ENCODE results near the gene HES3. TPM values are rescaled to one million over a fixed set of nuclear protein-coding genes. Genes with fewer than 3 reads are reported as not detected.

The HES3 gene
- total RNA-seq, 4 donors from 2014 or later, result not detected

DNA sequence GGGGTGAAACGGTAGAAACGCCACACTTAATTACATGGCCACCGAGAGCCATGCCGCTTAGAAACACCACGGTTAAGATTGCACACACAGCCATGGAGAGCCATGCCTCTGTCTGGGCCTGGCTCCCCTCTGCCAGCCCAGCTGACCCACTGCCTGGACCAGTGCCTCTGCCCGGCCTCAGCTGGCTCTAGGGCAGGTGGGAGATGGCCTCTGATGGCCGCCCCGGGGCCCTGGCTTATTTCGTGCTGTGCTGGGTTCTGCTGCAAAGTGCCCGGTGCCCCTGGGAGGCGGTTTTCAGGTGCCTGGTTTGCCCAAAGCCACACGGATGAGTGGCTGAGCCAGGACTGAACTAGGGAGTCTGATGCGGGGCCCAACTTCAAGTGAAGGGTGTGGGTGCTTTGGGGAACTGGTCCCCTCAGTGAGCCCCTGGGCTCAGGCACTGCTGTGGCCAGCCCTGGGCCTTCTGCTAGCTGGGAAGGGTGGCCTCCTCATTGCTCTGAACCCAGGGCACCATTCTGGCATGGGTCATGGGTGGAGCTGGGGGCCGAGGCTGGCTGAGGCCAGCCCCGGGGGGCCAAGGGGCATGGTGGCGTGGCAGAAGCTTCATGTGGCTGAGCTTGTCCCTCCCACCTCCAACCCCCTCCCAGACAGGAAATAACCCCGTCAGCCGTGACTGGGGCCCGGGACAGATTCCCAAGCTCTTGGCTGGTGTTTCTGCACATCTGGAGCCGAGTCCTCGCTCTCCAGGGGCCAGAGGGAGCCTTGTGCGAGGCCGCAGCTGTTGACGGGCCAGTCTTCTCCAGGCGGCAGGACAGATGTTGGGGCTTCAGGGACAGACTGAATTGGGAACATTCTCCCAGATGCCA, 18.8 kb downstream of the HES3 start:
- Histone ChIP-seq H3K36me3 (no peaks in the 10 kb centered on the region), H3K4me1 (peaks cover 29 to 66% (median 34%) of the 10 kb centered on the region in 3 donors), H3K4me3 (no peak overlapping the region), H3K9me3 (no peaks in the 10 kb centered on the region), H3K27ac (peak overlapping the region in 2 of 4 donors; percentile 13 to 30), H3K27me3 (peaks cover 0 to 30% (median 0%) of the 10 kb centered on the region in 4 donors)
- DNase-seq, result no peak
- WGBS, 2 donors, result 77% methylated on average over 12 of the region's 25 CpGs; no CpG with 5 or more reads in 1 of the 2 donors
- TF ChIP-seq, protein P1, sequence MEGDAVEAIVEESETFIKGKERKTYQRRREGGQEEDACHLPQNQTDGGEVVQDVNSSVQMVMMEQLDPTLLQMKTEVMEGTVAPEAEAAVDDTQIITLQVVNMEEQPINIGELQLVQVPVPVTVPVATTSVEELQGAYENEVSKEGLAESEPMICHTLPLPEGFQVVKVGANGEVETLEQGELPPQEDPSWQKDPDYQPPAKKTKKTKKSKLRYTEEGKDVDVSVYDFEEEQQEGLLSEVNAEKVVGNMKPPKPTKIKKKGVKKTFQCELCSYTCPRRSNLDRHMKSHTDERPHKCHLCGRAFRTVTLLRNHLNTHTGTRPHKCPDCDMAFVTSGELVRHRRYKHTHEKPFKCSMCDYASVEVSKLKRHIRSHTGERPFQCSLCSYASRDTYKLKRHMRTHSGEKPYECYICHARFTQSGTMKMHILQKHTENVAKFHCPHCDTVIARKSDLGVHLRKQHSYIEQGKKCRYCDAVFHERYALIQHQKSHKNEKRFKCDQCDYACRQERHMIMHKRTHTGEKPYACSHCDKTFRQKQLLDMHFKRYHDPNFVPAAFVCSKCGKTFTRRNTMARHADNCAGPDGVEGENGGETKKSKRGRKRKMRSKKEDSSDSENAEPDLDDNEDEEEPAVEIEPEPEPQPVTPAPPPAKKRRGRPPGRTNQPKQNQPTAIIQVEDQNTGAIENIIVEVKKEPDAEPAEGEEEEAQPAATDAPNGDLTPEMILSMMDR (IDR thresholded peaks at IDR 0.05), result no peak
- no peak for TF ChIP-seq POLR2A (IDR thresholded peaks at IDR 0.05)
- intact Hi-C loops (cut with DNase I), result no loop called here

DNA sequence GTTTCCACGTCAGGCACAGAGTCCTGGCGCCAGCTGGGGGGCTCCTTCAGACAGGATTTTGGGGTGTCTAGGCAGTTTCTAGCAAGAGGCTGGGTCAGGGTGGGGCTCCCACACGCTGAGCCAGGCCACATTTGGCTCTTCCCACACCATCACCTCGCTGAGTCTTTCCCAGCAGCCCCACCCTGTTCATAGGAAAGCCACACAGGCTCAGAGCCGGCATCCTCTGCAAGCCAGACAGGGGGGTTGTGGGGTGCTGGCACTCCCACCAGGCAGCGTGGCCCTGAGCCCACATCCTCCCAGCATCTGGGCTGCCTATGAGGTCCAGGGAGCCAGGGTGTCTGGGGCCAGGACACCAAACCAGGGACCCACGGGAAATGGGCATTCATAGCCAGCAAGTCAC, 19.7 kb downstream of the HES3 start:
- peak overlapping the region in 1 of 4 donors; percentile 13 for H3K27ac ChIP-seq
- peaks cover 0 to 30% (median 0%) of the 10 kb centered on the region in 4 donors for H3K27me3 ChIP-seq
- intact Hi-C loops (cut with DNase I), result no loop called here
- no peak for TF ChIP-seq POLR2A (IDR thresholded peaks at IDR 0.05)
- TF ChIP-seq, protein P1 (IDR thresholded peaks at IDR 0.05), result no peak
- no peaks in the 10 kb centered on the region for H3K9me3 ChIP-seq
- no peak for DNase-seq
- 20 to 36% methylated on average over 1 to 5 of the region's 7 CpGs for WGBS, 2 donors
- peaks cover 25 to 58% (median 27%) of the 10 kb centered on the region in 3 donors for H3K4me1 ChIP-seq
- H3K36me3 ChIP-seq, result no peaks in the 10 kb centered on the region
- no peak overlapping the region for H3K4me3 ChIP-seq

DNA sequence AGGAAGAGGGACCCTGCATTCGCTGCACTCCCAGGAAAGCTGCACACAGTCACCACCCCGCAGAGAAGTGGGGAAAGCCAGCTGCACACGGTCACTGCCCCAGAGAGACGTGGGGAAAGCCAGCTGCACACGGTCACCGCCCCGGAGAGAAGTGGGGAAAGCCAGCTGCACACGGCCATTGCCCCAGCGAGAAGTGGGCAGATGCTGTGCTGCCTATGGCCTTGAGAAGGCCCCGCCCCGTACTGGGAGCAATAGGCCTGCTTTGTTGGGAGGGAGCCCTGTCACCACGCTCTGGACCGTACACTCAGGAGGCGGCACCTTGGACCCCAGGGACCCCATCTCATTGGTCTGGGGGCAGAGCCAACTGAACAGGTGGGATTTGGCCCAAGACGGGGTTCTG, 21.2 kb downstream of the HES3 start:
- intact Hi-C loops (cut with DNase I), result no loop called here
- H3K27me3 ChIP-seq, result peaks cover 0 to 21% (median 0%) of the 10 kb centered on the region in 4 donors
- 88 to 94% methylated on average over 5 to 8 of the region's 15 CpGs for WGBS, 2 donors

DNA sequence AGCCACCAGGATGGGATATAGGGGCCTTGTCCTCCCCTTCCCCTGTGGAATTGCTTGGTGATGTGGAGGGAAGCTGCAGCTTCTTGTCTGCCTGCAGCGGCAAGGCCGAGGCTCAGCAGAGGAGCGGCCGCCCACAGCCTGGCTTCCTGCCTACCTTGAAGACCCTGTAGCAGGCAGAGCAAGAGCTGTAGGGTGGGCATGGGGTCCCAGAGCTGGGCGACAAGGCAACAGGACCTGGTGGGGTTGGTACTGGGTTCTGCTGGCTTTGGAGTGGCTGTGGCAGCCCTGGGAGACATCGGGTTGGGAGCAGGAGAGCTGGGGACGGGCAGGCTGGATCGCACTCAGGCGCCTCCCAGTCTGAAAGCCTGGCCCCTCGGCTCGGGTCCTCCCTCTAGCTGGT, 22.7 kb downstream of the HES3 start:
- no peak for DNase-seq
- no peaks in the 10 kb centered on the region for H3K9me3 ChIP-seq
- H3K27me3 ChIP-seq, result peaks cover 0 to 8% (median 0%) of the 10 kb centered on the region in 4 donors
- H3K36me3 ChIP-seq, result no peaks in the 10 kb centered on the region
- WGBS, 2 donors, result 82 to 84% methylated on average over 6 to 11 of the region's 11 CpGs
- H3K27ac ChIP-seq, result no peak overlapping the region
- TF ChIP-seq POLR2A (IDR thresholded peaks at IDR 0.05), result no peak
- TF ChIP-seq, protein P1 (IDR thresholded peaks at IDR 0.05), result no peak
- H3K4me3 ChIP-seq, result no peak overlapping the region
- intact Hi-C loops (cut with DNase I), result no loop called here
- peaks cover 3 to 46% (median 11%) of the 10 kb centered on the region in 3 donors for H3K4me1 ChIP-seq

More for the DNA sequence above, 21.2 kb downstream of the HES3 start:
- Histone ChIP-seq H3K36me3 (no peaks in the 10 kb centered on the region), H3K4me3 (no peak overlapping the region), H3K9me3 (no peaks in the 10 kb centered on the region), H3K27ac (no peak overlapping the region), H3K4me1 (peaks cover 14 to 48% (median 15%) of the 10 kb centered on the region in 3 donors)
- TF ChIP-seq, protein P1 (IDR thresholded peaks at IDR 0.05), result no peak
- TF ChIP-seq POLR2A (IDR thresholded peaks at IDR 0.05), result no peak
- DNase-seq, result no peak

DNA sequence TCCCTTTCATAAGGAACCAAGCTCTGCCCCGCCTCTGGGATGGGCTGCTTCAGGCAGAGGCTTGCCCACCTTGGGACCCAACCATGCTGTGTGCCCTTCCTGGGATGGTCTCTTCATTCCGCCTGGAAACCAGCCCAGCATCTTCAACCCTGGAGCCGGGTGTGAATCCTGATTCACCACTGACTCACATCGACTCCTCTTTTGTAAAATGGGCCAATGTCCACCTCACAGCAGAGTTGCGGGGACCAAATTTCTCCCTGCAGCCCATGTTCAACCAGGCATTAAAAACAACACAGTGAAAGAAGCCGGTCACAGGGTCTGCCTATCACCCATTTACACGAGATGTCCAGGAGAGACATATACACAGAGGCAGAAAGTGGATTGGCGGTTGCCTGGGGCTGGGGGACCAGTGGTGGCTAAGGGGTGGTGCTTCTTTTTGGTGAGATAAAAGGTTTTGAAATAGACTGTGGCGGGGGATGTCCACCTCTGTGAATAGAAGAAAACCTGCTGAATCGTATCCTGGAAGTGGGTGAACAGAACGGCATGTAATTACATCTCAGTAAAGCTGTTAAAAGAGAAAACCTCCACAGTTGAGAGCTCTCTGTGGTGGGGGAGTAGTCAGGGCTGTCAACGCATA, 23.8 kb downstream of the HES3 start:
- Histone ChIP-seq H3K9me3 (no peaks in the 10 kb centered on the region), H3K27me3 (peaks cover 0 to under 1% (median 0%) of the 10 kb centered on the region in 4 donors), H3K4me3 (no peak overlapping the region), H3K27ac (no peak overlapping the region), H3K4me1 (peaks cover 3 to 46% (median 16%) of the 10 kb centered on the region in 3 donors), H3K36me3 (no peaks in the 10 kb centered on the region)
- no peak for DNase-seq
- 62 to 65% methylated on average over 12 of the region's 12 CpGs for WGBS, 2 donors
- intact Hi-C loops (cut with DNase I), result no loop called here
- no peak for TF ChIP-seq POLR2A (IDR thresholded peaks at IDR 0.05)
- TF ChIP-seq, protein P1 (IDR thresholded peaks at IDR 0.05), result no peak

Measured in esophagus squamous epithelium (tissue), 5 donors.